Activated T-cell treated with anti-CD3 and anti-CD28 coated beads for 24 hours (primary cell): ENCODE data around the gene GOLGA1.
"Not testable (repeated sequence)": the region's sequence is repeated elsewhere in the genome, so short reads cannot be mapped to it uniquely, and the experiment has no call there.

Experiments used
- DNase-seq: peaks from one replicate; pipeline ENCODE4 v3.0.0-alpha.2; 2020; ENCODE audit warnings: low read depth

The GOLGA1 gene, protein sequence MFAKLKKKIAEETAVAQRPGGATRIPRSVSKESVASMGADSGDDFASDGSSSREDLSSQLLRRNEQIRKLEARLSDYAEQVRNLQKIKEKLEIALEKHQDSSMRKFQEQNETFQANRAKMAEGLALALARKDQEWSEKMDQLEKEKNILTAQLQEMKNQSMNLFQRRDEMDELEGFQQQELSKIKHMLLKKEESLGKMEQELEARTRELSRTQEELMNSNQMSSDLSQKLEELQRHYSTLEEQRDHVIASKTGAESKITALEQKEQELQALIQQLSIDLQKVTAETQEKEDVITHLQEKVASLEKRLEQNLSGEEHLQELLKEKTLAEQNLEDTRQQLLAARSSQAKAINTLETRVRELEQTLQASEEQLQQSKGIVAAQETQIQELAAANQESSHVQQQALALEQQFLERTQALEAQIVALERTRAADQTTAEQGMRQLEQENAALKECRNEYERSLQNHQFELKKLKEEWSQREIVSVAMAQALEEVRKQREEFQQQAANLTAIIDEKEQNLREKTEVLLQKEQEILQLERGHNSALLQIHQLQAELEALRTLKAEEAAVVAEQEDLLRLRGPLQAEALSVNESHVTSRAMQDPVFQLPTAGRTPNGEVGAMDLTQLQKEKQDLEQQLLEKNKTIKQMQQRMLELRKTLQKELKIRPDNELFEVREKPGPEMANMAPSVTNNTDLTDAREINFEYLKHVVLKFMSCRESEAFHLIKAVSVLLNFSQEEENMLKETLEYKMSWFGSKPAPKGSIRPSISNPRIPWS

DNA sequence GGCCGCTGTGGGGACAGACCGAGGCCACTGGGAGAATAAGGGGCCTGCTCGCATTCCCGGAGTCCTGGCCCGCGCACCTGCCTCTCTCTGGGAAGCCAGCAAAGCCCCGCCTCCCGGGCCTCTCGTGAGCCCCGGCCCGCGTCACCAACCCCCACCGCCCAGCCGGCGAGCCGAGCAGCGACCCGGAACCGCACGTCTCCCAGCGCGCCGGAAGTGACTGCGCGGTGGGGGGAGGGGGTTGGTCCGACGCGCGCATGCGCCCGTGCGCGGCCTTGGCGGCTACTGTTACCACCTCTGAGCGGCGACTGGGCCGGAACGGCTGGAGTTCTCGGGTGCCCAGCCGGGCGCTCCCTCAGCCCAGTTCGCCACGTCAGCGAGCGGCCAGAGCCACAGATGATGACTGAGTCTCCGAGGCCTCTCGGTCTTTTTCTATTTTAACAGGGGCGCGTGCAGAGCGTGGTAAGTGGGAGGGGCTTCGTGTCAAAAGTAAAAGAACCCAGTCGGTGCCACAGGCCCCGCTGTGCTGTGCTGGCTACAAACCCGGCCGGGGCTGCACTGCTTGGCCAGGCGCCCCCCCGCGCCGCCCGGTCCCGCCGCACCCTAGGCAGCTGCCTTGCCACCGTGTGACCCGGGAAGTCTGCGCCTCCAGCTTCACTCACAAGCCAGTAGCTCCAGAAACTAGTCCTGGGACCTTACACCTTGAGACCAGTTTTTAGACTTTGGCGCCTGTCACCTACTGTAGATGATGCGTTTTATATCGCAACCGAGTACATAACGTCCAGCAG lies at the start of gene GOLGA1:
TSS of gene GOLGA1 (minus strand) at position 190 of the 785 bp plus-strand sequence. CDS start 2,372 bp downstream, outside the sequence.
- DNase-seq = peak; percentile 91

DNA sequence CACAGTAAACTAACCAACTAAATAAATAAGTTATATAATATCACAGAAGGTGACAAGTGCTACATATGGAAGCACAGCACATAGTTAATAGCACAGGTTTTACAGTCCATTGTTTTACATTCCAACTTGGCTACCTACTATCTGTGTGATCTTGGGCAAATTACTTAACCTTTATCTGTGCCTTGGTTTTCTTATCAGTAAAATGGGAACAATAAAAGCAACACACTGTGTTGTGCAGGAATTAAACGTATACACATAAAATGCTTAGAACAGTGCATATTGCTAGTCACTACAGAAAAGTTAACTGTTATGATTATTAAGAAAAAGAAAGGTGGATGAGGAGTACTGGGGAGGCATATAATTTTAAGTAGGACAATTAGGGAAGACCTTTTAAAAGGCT lies 42.8 kb upstream of the GOLGA1 start:
- DNase-seq = no peak

DNA sequence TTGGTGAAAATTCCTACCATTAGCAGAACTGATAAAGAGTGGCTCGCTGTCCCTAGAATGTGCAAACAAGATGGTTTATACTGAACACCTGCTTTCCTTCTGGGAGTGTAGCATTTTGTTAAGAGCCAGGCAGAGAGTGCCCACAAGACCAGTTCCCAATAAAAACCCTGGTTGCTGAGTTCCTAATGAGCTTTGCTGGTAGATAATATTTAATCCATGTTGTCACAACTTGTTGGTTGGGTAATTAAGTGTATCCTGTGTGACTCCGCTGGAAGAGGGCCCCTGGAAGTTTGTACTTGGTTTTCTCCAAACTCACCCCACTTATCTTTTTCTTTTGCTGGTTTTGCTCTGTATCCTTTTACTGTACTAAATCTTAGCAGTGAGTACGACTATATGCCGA lies 39.5 kb upstream of the GOLGA1 start:
- no peak for DNase-seq

DNA sequence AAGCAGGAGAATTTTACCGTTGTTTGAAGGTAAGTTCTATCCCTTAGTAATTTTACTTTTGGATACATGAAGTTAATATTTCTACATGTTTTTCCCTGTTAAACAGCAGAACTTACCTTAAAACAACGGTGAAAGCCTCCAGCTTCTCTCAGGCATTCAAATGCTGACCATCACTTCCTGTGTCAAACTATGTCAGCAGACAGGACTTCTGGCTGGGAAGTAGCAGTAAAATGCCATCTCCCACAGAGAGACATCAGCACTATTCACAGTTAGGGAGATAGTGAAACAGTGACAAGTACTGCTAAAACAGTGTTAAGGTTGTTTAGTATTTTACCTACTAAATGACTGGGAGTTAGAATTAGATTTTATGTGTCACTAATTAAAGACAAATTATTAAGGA lies 34.2 kb upstream of the GOLGA1 start:
- DNase-seq = no peak

DNA sequence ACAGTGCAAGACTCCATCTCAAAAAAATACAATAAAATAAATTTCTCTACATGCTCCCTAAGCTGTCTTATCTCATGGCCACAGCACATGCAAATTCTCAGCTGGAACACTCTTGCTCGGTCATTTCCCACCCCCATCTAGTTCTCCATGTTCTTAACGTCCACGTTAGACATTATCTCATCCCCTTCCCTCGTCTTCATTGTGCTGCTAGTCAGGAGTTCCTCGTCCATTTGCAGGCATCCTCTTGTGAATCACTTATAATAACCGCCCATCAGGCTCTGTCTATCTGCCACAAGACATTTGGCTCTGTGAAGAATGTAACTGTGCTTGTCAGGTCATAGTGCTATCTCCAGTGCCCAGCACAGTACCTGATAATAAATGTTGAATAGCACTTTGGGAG lies 32.9 kb upstream of the GOLGA1 start:
- DNase-seq = no peak

DNA sequence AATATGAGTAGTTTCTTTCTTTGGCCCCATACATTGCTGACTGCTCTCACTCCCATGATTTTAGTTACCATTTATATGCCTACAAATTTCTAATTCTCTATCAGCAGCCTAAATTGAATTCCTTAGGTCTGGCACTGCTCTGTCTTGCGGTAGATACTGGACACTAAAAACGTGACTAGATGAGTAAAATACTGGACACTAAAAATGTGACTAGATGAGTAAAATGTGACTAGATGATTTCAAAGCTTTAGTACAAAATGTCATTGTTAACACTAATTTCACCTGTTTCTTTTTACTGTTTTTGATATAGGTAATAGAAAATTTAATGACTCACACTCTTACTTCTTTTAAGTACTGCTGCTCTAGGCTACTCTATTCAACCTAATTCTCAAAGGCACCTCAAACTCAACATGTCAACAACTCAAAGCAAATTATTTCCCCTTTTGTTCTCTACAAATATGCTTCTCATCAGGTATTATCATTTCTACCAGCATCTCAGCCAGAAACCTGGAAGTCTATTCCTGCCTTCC lies 31.4 kb upstream of the GOLGA1 start:
- no peak for DNase-seq

DNA sequence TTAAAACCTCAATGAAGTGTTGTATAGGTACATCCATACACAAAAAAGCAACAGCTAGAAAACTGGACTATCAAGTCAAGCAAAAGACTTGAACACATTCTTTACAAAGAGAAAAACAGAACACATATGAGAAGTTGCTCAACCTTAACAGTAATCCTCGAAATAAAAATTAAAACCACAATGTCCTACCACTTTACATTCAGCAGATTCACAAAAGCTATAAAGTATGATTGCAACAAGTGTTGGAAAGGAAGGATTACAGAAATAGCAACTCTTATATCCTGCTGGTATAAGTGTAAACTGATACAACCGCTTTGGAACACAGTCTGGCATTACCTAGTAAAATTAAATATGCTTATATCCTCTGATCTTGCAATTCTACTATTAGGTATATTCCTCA lies 28.5 kb upstream of the GOLGA1 start:
- DNase-seq = no peak

DNA sequence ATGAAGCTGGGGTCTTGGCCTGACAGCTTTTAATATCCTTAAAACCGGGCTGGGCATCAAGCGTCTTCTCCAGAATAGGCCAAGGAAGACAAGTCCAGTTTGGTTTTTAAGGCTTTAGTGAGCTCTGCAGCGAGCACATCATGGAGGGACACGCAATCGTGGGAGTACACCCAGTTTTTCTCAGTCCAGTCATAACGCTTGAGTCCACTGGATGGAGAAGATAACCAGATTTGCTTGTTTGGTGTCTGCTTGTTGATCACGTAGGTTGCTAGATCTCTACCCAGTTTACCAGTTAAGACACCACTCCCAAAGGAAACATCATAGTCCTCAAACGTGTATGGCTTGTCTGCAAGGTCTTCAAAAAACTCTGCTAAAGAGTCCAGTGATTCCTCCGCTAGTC lies 27.4 kb upstream of the GOLGA1 start:
- DNase-seq = no peak

DNA sequence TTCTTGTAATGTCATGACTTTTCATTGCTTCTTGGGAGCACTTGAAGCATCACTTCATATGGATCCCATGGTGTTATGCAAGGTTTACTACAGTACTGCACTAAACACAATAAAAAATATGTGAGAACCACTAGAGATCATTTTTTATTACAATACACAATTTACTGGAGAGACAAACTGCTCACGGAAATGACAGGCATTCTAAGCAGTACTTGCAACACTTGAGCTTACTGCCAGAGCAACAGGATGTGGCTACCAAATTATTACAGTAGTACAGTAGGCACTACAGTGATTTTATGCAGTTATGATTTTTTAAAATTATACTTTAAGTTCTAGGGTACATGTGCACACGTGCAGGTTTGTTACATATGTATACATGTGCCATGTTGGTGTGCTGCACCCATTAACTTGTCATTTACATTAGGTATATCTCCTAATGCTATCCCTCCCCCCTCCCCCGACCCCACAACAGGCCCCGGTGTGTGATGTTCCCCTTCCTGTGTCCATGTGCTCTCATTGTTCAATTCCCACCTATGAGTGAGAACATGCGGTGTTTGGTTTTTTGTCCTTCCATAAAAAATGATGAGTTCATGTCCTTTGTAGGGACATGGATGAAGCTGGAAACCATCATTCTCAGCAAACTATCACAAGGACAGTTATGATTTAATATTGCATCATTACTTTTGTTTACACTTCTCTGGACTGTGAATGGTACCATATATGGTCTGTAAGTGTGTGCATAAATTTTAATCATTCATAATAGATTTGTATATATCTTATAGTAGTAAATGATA lies 25.1 kb upstream of the GOLGA1 start:
- DNase-seq = not testable (repeated sequence)

DNA sequence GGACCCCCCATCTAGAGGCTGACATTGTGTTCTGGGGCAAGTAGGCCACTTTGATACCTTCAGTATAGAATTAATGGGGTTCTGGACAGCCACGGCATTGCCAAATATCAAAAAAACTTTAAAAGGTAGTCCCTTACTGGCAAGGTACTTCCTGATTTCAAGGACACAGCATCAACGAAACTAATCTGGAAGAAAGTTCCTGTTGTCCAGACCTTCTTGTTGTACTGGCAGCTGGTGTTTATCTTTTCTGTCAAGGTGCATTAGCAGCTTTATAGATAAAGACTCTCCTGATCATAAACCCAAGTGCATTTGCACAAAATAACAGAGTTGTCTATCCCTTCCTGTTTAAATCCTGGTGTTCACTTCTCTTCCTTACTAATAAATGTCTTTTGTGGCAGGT lies 23.7 kb upstream of the GOLGA1 start:
- DNase-seq = no peak

DNA sequence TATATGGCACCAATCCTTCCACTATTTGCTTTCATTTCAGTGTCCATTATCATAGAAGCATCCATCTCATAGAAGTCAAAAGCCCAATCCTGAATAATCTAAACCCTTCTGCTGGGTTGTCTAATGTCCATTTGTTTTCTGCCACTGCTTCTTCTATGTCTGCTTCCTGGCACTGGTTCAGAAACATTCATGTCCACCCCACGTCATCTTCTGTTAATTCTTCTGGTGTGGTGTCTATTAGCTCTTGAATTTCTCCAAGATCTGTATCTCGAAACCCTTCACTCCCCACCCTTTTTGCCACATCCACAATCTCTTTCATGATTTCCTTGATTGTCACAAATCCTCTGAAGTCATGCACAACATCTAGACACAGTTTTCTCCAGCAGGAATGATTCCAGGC lies 23.2 kb upstream of the GOLGA1 start:
- no peak for DNase-seq

DNA sequence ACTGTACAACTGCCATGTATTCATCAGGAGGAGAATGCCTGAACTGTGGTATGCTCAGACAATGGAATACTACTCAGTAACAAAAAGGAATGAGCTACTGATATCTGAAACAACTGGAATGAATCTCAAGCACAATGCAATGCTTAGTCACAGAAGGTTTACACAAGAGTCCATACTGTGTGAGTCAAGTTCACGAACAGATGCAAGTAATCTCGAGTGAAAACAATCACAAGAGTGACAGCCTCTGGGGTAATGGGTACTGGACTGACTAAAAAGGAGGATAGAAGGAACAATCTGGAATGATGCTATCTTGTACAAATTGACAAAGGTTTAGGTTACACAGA lies 19.5 kb upstream of the GOLGA1 start:
- DNase-seq = no peak

DNA sequence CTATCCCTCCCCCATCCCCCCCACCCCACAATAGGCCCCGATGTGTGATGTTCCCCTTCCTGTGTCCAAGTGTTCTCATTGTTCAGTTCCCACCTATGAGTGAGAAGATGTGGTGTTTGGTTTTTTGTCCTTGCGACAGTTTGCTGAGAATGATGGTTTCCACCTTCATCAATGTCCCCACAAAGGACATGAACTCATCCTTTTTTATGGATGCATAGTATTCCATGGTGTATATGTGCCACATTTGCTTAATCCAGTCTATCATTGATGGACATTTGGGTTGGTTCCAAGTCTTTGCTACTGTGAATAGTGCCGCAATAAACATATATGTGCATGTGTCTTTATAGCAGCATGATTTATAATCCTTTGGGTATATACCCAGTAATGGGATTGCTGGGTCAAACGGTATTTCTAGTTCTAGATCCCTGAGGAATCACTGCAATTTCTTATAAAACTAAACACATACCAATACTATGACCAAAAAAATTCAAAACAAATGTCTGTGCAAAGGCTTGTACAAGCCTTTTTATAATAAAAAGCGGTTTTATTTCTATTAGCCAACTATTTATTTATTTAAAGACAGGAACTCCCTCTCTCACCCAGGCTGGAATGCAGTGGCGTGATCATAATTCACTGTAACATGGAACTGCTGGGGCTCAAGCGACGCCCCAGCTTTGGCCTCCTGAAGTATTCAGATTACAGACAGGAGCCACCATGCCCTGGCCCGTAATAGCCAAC lies 19.0 kb upstream of the GOLGA1 start:
- not testable (repeated sequence) for DNase-seq

DNA sequence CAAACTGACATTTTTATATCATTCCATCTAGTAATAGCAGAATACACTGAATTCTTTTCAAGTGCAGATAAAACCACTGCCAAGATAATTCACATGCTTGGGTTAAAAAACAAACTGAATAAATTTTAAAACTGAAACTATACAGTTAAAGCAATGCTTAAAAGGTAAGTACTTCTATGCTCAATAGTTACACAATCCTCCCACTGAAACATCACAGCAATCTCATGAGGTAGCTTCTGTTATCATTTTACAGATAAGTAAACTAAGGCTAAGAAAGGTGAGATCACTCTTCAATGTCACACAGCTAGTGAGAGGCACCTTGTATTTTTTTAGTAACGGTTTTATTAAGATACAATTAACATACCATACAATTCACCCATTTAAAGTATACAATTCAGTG lies 13.4 kb upstream of the GOLGA1 start:
- no peak for DNase-seq

DNA sequence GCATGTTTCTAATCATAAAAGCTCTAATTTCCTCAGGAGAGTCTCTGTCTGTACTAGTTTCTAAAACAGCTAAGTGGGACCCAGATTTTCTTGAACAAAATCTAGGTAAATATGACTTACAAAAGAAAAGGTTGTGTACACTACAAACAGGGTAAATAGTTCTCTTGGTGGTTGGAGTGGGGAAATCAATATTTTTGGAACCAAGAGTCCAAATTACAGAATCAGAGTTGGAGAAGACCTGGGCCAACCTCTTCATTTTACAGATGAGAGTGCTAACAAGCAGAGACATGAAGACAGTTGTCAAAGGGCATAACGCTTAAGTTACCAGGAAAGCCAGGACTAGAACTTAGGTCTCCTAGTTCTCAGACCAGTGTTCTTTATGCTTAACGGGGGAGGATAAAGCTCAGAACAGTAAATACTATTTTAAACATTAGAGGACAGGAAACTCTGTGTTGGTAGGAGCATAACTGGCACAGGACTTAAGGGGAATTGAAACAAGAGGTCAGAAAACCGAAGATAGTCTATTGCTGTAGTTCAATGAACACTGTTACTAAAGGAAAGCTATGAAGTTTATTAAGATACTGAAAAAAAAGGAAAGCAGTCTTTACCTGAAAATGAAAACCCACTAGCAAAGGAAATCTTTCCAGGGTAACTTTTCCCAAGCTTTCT lies 9.3 kb upstream of the GOLGA1 start:
- DNase-seq = no peak

DNA sequence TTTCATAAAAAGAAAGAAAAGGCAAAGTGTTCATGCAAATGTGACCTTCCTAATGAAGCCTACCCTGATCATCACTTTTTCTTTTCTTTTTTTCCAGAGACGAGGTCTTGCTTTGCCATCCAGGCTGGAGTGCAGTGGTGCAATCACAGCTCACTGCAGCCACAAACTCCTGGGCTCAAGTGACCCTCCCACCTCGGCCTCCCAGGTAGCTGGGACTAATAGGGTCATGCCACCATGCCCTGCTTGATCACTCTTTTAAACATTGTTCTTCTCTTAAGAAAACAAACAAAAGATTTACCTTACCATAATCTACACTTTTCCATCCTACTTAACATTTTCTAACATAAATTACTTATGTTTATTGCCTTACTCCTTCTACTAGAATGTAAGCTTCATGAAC lies 8.5 kb upstream of the GOLGA1 start:
- no peak for DNase-seq

DNA sequence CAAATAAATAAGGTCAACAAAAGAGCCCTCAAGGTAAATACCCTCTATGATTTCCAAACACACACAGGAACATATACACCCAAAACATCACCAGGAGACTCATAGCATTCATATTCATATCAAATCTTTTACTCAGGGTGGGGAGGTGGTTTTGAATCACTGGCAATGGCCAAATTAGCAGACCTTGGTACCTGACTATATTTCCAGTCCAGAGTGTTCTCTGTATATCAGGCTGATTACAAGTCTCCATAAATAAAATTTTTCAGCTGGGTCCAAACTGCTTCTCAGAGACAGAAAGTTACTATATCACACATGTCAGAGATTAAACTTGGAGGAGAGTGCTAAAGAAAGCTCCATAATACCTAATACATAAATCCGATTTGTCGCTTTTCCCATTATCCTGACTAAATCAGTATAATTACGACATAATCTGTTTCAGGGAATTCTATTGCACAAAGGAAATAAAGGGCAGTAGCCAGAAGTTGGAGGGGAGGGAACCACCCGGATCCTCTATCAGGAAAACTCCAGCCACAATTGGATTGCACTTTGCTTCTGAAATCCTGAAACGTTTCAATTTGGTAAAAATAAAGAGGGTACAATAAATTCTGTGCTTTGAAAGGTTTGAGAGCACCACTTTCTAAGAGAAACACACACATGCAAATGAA lies 7.0 kb upstream of the GOLGA1 start:
- DNase-seq = no peak

DNA sequence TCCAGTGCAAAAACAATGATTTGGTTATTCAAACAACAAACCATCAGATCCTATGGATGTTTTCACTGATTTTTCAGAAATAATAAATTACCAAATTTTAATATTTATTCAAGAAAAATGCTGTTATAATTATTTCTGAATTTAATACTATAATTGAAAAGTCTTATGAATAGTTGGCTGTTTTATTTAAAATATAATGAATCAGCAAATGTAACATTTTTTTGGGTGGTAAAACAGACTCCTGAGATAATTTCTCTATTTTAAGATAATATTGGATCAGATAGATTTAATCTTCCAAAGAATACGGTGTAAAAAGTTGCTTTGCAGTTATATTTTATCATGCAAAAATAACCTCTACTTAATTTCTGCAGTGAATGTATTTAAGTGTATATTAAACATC lies 5.3 kb upstream of the GOLGA1 start:
- DNase-seq = no peak

DNA sequence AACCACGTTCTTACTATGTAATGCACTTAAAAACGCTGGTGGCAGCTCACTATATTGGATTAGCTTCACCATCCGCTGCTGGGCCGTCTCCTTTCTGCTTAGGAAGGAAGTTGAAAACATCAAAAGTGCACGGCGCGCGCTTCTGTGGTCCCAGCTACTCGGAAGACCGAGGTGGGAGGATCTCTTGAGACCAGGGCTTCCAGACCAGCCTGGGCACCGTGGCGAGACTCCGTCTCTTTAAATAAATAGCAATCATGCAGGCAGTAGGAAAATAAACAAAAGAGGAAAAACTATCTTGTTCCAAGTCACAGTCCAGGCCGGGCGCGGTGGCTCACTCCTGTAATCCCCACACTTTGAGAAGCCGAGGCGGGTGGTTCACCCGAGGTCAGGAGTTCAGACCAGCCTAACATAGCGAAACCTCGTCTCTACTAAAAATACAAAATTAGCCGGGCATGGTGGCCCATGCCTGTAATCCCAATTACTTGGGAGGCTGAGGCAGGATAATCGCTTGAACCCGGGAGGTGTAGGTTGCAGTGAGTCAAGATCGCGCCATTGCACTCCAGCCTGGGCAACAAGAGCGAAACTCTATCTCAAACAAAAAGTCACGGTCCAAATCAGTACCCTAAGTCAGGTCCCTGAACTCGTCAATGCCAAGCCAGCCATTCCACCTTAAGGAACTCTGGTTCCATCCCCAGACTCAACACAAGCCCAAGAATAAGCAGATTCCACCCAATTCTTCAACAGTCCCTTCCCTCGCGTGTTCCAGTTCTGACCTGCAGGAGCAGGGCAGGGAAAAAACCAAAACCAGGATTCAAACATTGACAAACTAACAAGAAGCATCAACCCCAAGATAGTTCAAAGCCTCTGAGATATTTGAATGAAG lies 1.0 kb upstream of the GOLGA1 start:
- DNase-seq = peak; percentile 49
